SK-N-SH (cell line): ENCODE data around the gene GTF3C2. TPM values are rescaled to one million over a fixed set of nuclear protein-coding genes. Genes with fewer than 3 reads are reported as not detected.

ENCODE experiments used
- CTCF ChIA-PET: fragments of 300-600, 350-600 bp; formaldehyde crosslinking; extraction: SDS; loops from one replicate; lab custom pipeline; 2021; lab: Yijun Ruan, JAX
- POLR2A ChIA-PET: fragments of 350-600 bp; sonication (Branson Sonifier 250); formaldehyde crosslinking; extraction: SDS; loops from one replicate; lab custom pipeline; 2020; ENCODE audit warnings: antibody characterized with exemption, inconsistent platforms; lab: Yijun Ruan, JAX
- DNase-seq: peaks from one replicate; pipeline ENCODE4 v3.0.0; 2012
- H2AFZ ChIP-seq: fragments of 200-600 bp; sonication (generic); 2 replicates; pipeline ENCODE4 v1.8.1; 2016; ENCODE audit warnings: antibody characterized with exemption, mild to moderate bottlenecking, low read depth
- H3F3A ChIP-seq: fragments of 200-600 bp; sonication (generic); replicated peaks from 2 replicates; pipeline ENCODE3; 2016; ENCODE audit warnings: antibody characterized with exemption, mild to moderate bottlenecking; ENCODE audit not compliant: insufficient read depth
- H3K27ac ChIP-seq, 2 experiments: fragments of 200-500 bp in 1 of 2; fragments of 200-600 bp in 1 of 2; sonication (Bioruptor generic) in 1 of 2; sonication (generic), shearing (Covaris generic) in 1 of 2; 2 replicates each; pipeline versions ENCODE4 v1.5.1 to v1.6.1; 2014 to 2016; ENCODE audit warnings: low read depth in 2 of 2, inconsistent platforms in 1 of 2, low read length in 1 of 2, mild to moderate bottlenecking in 1 of 2, mixed read lengths in 1 of 2
- H3K27me3 ChIP-seq: fragments of 200-600 bp; sonication (generic), shearing (Covaris generic); 2 replicates; pipeline ENCODE4 v1.6.1; 2016; ENCODE audit warnings: mixed run types; ENCODE audit not compliant: insufficient read depth
- H3K36me3 ChIP-seq, 2 experiments: fragments of 200-500 bp in 1 of 2; fragments of 200-600 bp in 1 of 2; sonication (Bioruptor generic) in 1 of 2; sonication (generic) in 1 of 2; replicated peaks in 1 of 2; 2 replicates each; pipeline versions ENCODE3 to v1.5.1; 2014 to 2016; ENCODE audit warnings: low read length in 1 of 2, mild to moderate bottlenecking in 1 of 2; ENCODE audit not compliant: insufficient read depth in 2 of 2, control insufficient read depth in 1 of 2
- H3K4me1 ChIP-seq, 2 experiments: fragments of 200-500 bp in 1 of 2; fragments of 200-600 bp in 1 of 2; sonication (Bioruptor generic) in 1 of 2; sonication (generic), shearing (Covaris generic) in 1 of 2; 2 replicates each; pipeline versions ENCODE4 v1.5.1 to v1.6.1; 2014 to 2016; ENCODE audit warnings: low read depth in 1 of 2, low read length in 1 of 2, mixed run types in 1 of 2; ENCODE audit not compliant: insufficient read depth in 2 of 2, control insufficient read depth in 1 of 2
- H3K4me2 ChIP-seq: fragments of 200-600 bp; sonication (generic), shearing (Covaris generic); 2 replicates; pipeline ENCODE4 v1.6.1; 2017; ENCODE audit warnings: mixed run types
- H3K4me3 ChIP-seq, 2 experiments: fragments of 200-500 bp in 1 of 2; fragments of 200-600 bp in 1 of 2; sonication (Bioruptor generic) in 1 of 2; sonication (generic), shearing (Covaris generic) in 1 of 2; 2 replicates each; pipeline versions ENCODE4 v1.5.1 to v1.8.1; 2014 to 2016; ENCODE audit warnings: low read depth in 2 of 2, inconsistent platforms in 1 of 2, low read length in 1 of 2, mild to moderate bottlenecking in 1 of 2, mixed read lengths in 1 of 2, moderate library complexity in 1 of 2
- H3K79me2 ChIP-seq: fragments of 200-600 bp; sonication (generic); 2 replicates; pipeline ENCODE4 v1.8.1; 2017; ENCODE audit warnings: mild to moderate bottlenecking; ENCODE audit not compliant: insufficient read depth
- H3K9ac ChIP-seq: fragments of 200-600 bp; sonication (generic); 2 replicates; pipeline ENCODE4 v1.6.1; 2017; ENCODE audit warnings: mixed run types
- H3K9me2 ChIP-seq: fragments of 200-600 bp; sonication (generic); 2 replicates; pipeline ENCODE4 v1.6.1; 2017; ENCODE audit warnings: mixed run types
- H3K9me3 ChIP-seq: fragments of 200-600 bp; sonication (generic); 2 replicates; pipeline ENCODE4 v1.6.1; 2017; ENCODE audit warnings: mixed run types, mild to moderate bottlenecking, moderate library complexity
- H4K20me1 ChIP-seq: fragments of 200-600 bp; sonication (generic); 2 replicates; pipeline ENCODE4 v1.6.1; 2017; ENCODE audit warnings: mild to moderate bottlenecking, mixed run types; ENCODE audit not compliant: insufficient read depth
- CHD2 ChIP-seq: fragments of 150-350 bp; IDR thresholded peaks from 2 replicates; pipeline ENCODE4 v1.6.1; 2018; ENCODE audit warnings: low read length; ENCODE audit not compliant: partially characterized antibody
- CTCF ChIP-seq: fragments of 200-600 bp; sonication (generic); IDR thresholded peaks from 2 replicates; pipeline ENCODE4 v1.6.1; 2017; ENCODE audit warnings: antibody characterized with exemption, mild to moderate bottlenecking, moderate library complexity
- EP300 ChIP-seq, 2 experiments: IDR thresholded peaks; 2 replicates each; pipeline versions ENCODE4 v1.4.0 to v1.6.1; 2012; ENCODE audit warnings: borderline replicate concordance in 1 of 2, low read depth in 1 of 2, low read length in 1 of 2
- FOSL2 ChIP-seq: IDR thresholded peaks from 2 replicates; pipeline ENCODE4 v1.4.0; 2012; ENCODE audit warnings: low read depth, mild to moderate bottlenecking, moderate library complexity, borderline replicate concordance
- IRF3 ChIP-seq: fragments of 150-350 bp; IDR thresholded peaks from 2 replicates; pipeline ENCODE4 v1.6.1; 2016; ENCODE audit warnings: mild to moderate bottlenecking, low read depth, low read length
- MAX ChIP-seq: IDR thresholded peaks from 2 replicates; pipeline ENCODE4 v1.4.0; 2012; ENCODE audit warnings: low read depth
- NRF1 ChIP-seq: IDR thresholded peaks from 2 replicates; pipeline ENCODE4 v1.6.1; 2012; ENCODE audit warnings: low read depth, mild to moderate bottlenecking, low read length
- PBX3 ChIP-seq: IDR thresholded peaks from 2 replicates; pipeline ENCODE4; 2012
- RAD21 ChIP-seq: IDR thresholded peaks from 2 replicates; pipeline ENCODE4 v1.6.1; 2012; ENCODE audit warnings: mild to moderate bottlenecking, low read length
- RCOR1 ChIP-seq: fragments of 150-350 bp; IDR thresholded peaks from 2 replicates; pipeline ENCODE4 v1.6.1; 2017; ENCODE audit warnings: antibody characterized with exemption, low read length
- REST ChIP-seq: IDR thresholded peaks from 2 replicates; pipeline ENCODE4 v1.6.1; 2012; ENCODE audit warnings: mild to moderate bottlenecking, low read depth, low read length, moderate library complexity
- RXRA ChIP-seq: IDR thresholded peaks from 2 replicates; pipeline ENCODE4 v1.4.0; 2012; ENCODE audit warnings: low read depth, mild to moderate bottlenecking, borderline replicate concordance
- SIN3A ChIP-seq: IDR thresholded peaks from 2 replicates; pipeline ENCODE4 v1.6.1; 2012; ENCODE audit warnings: low read depth, mild to moderate bottlenecking, low read length, moderate library complexity, borderline replicate concordance
- SMC3 ChIP-seq: IDR thresholded peaks from 2 replicates; pipeline ENCODE4 v1.6.1; 2012; ENCODE audit warnings: low read depth, low read length, improper control_type of control experiment
- TCF12 ChIP-seq: IDR thresholded peaks from 2 replicates; pipeline ENCODE4 v1.4.0; 2012
- WGBS: methylation state at CpG from one replicate; pipeline ENCODE4 v1.1.6; 2017; ENCODE audit warnings: low lambda C conversion rate; 5-methylcytosine and 5-hydroxymethylcytosine counted together
- polyA plus RNA-seq, 3 experiments: library from polyadenylated mRNA; depleted of rRNA; stranded (reverse); fragments of >200 nt; gene quantifications; 2 replicates each; pipeline ENCODE4 v1.2.3, GENCODE V29; 2012

Gene GTF3C2
- polyA plus RNA-seq, 1 of the 3 experiments (the other 2 are of a cell fraction): 65.8 TPM

- H3K9ac ChIP-seq: no peak overlapping the region
- H3K4me1 ChIP-seq: peaks cover 0 to 18% of the 10 kb centered on the region in 2 experiments; a peak in 1 of 4 replicates
- no peaks in the 10 kb centered on the region for H3K9me3 ChIP-seq
- CTCF ChIA-PET: interaction anchor here (0.6 to 18.7 kb wide), 20 partner anchors 9 to 362 kb away, joined by 3 to 284 read pairs (median 13); partner anchors contain the start of genes ABHD1, EIF2B4, SLC30A3 and TRIM54
- POLR2A ChIA-PET: interaction anchor here (1.7 kb wide), 1 partner anchor 18 kb away, joined by 4 read pairs; the partner anchor contains the start of gene MPV17
- WGBS: 74% methylated on average over 13 of the region's 13 CpGs
- peaks cover 10% of the 10 kb centered on the region; the same call in 1 of the 2 replicates for H4K20me1 ChIP-seq
- peaks cover 4% of the 10 kb centered on the region for H3F3A ChIP-seq
- peaks cover 15% of the 10 kb centered on the region; the same call in 1 of the 2 replicates for H3K27me3 ChIP-seq
- TF ChIP-seq TCF12: no peak
- TF ChIP-seq PBX3: no peak
- no peak for TF ChIP-seq MAX
- TF ChIP-seq SMC3: no peak
- TF ChIP-seq CHD2: no peak
- no peak for TF ChIP-seq RXRA
- no peak for TF ChIP-seq IRF3
- no peak for TF ChIP-seq NRF1
- no peak for TF ChIP-seq FOSL2
- TF ChIP-seq, all 33 proteins: peak for 0
- no peaks in the 10 kb centered on the region for H3K9me2 ChIP-seq
- H3K79me2 ChIP-seq: no peaks in the 10 kb centered on the region
- no peak overlapping the region for H2AFZ ChIP-seq
- DNase-seq: no peak
- H3K4me2 ChIP-seq: no peak overlapping the region
- no peaks in the 10 kb centered on the region for H3K36me3 ChIP-seq
- H3K27ac ChIP-seq: no peak overlapping the region
- no peak overlapping the region for H3K4me3 ChIP-seq
Observed at GRCh38 chr2:27304488-27305240, 51.9 kb downstream of the GTF3C2 start.

GRCh38 chr2:27303093-27304025 lies 53.2 kb downstream of the GTF3C2 start:
- H3K9ac ChIP-seq: no peak overlapping the region
- H3K9me2 ChIP-seq: no peaks in the 10 kb centered on the region
- H3K9me3 ChIP-seq: no peaks in the 10 kb centered on the region
- H3K27me3 ChIP-seq: peaks cover 15% of the 10 kb centered on the region; the same call in 1 of the 2 replicates
- H3K4me3 ChIP-seq: peak overlapping the region in 1 of 2 experiments; percentile 24; a peak in 1 of 4 replicates
- H3F3A ChIP-seq: peaks cover 4% of the 10 kb centered on the region
- WGBS: 34% methylated on average over 25 of the region's 25 CpGs
- H3K4me1 ChIP-seq: peaks cover 0 to 15% of the 10 kb centered on the region in 2 experiments; a peak in 1 of 4 replicates
- H3K79me2 ChIP-seq: no peaks in the 10 kb centered on the region
- no peaks in the 10 kb centered on the region for H3K36me3 ChIP-seq
- POLR2A ChIA-PET: interaction anchor here (0.6 to 0.8 kb wide), 3 partner anchors 11 to 225 kb away, joined by 5 to 6 read pairs (median 5); no protein-coding TSS in a partner anchor
- peak overlapping the region; percentile 50; the same call in 1 of the 2 replicates for H3K4me2 ChIP-seq
- DNase-seq: peak; percentile 85
- CTCF ChIA-PET: interaction anchor here (0.6 to 18.7 kb wide), 71 partner anchors 10 to 601 kb away, joined by 3 to 284 read pairs (median 4); partner anchors contain the start of genes ABHD1, DNAJC5G, EIF2B4 and PREB
- H4K20me1 ChIP-seq: peaks cover 4% of the 10 kb centered on the region; the same call in 1 of the 2 replicates
- H2AFZ ChIP-seq: peak overlapping the region; percentile 77
- H3K27ac ChIP-seq: no peak overlapping the region
- TF ChIP-seq SIN3A (no peak), EP300 (IDR thresholded peaks at IDR 0.05; ENCODE audit: borderline replicate concordance in 1 of 2, low read depth in 1 of 2, low read length in 1 of 2) (no peak), REST (no peak), CTCF (peak; percentile 99), RCOR1 (peak; percentile 71), RAD21 (peak; percentile 79)
